Ovary (tissue), 9 donors: ENCODE data around the gene ZNF804B. TPM values are rescaled to one million over a fixed set of nuclear protein-coding genes. Genes with fewer than 3 reads are reported as not detected.

Experiments used
- DNase-seq, 5 donors: peaks; one replicate each; pipeline ENCODE4 v3.0.0-alpha.2; 2019 to 2020
- H3K27ac ChIP-seq, 2 donors: fragments of 200-600 bp; one replicate each; pipeline versions ENCODE4 v1.5.1 to v1.8.0; 2019 to 2022
- H3K27me3 ChIP-seq: fragments of 200-600 bp; one replicate; pipeline ENCODE4 v1.8.0; 2022
- H3K36me3 ChIP-seq: fragments of 200-600 bp; sonication (generic); one replicate; pipeline ENCODE4 v1.5.1; 2019
- H3K4me1 ChIP-seq: one replicate; pipeline ENCODE4 v1.8.1; 2013; ENCODE audit warnings: mild to moderate bottlenecking, moderate library complexity; ENCODE audit not compliant: insufficient read depth
- H3K4me3 ChIP-seq: fragments of 200-600 bp; sonication (generic); one replicate; pipeline ENCODE4 v1.5.1; 2017
- H3K9me3 ChIP-seq, 2 donors: fragments of 200-600 bp in 1 of 2; sonication (generic) in 1 of 2; one replicate each; pipeline versions ENCODE4 v1.5.1 to v1.8.1; 2013 to 2019; ENCODE audit warnings: mild to moderate bottlenecking in 1 of 2, moderate library complexity in 1 of 2
- CTCF ChIP-seq, 3 donors: fragments of 450-650 bp in 2 of 3; fragments of 200-600 bp in 1 of 3; IDR thresholded peaks; one replicate each; pipeline versions ENCODE4 v1.5.1 to v1.8.0; 2016 to 2022; ENCODE audit warnings: antibody characterized with exemption in 3 of 3, mild to moderate bottlenecking in 1 of 3
- EP300 ChIP-seq: sonication (generic); formaldehyde crosslinking; IDR thresholded peaks from one replicate; pipeline ENCODE4 v1.6.1; 2017; ENCODE audit warnings: antibody characterized with exemption
- POLR2A ChIP-seq: fragments of 450-650 bp; IDR thresholded peaks from one replicate; pipeline ENCODE4 v1.6.1; 2017; ENCODE audit warnings: antibody characterized with exemption, mild to moderate bottlenecking, moderate library complexity
- WGBS, 3 donors: extraction: QIAGEN DNeasy Blood & Tissue Kit in 1 of 3; methylation state at CpG; one replicate each; pipeline versions ENCODE4 v1.1.5 to v1.1.7; 2013 to 2017; 5-methylcytosine and 5-hydroxymethylcytosine counted together
- intact Hi-C, 4 donors: fragments of 100-400 bp; cut with DNase I; formaldehyde crosslinking; loops; one replicate each; pipeline versions ENCODE4 v1.11.0 to v1.15.1; 2022 to 2023
- polyA plus RNA-seq, 2 donors: library from polyadenylated mRNA; stranded (reverse); fragments of 200-250 nt in 1 of 2; fragments of 350-450 nt in 1 of 2; fragmentation: Illumina TruSeq in 1 of 2; extraction: RNeasy Lipid Tissue Mini Kit (QIAGEN cat#74804) in 1 of 2; gene quantifications; one replicate each; pipeline ENCODE4 v1.2.3, GENCODE V29; 2013 to 2014
- total RNA-seq, 7 donors: library from RNA; depleted of rRNA in 2 of 7; stranded (reverse); fragments of >200 nt in 2 of 7; fragmentation: NEBNext Ultra II Directional in 3 of 7; extraction: Animal tissue kit (Norgen Biotek cat#: 25700) in 3 of 7; gene quantifications; one replicate each; pipeline versions ENCODE4 v1.1.0 to v1.2.4, GENCODE V29; 2016 to 2023
- donor health status: DM: no; HTN: no; CAD: no; lungs with moderate emphysema.
- donor health status: DM: no; HTN: no; CAD: no.
- donor health status: Bipolar disorder and iron deficiency.
- donor health status: DM: yes; HTN: yes; CAD: no.
- donor health status: DM: no; HTN: no; CAD: no.
- donor health status: DM: yes; HTN: yes; CAD: no.

The ZNF804B gene
- total and polyA plus RNA-seq, 9 donors: 0.08 to 0.28 (median 0.25) TPM; not detected in 6

GRCh38 chr7:89336121-89336520, 576.6 kb downstream of the ZNF804B start:
- intact Hi-C loops: no loop called here
- H3K36me3 ChIP-seq: no peaks in the 10 kb centered on the region
- H3K27ac ChIP-seq: no peak overlapping the region
- H3K4me3 ChIP-seq: no peak overlapping the region
- TF ChIP-seq CTCF (IDR thresholded peaks at IDR 0.05) (no peak), POLR2A (no peak), EP300 (no peak)
- DNase-seq: no peak
- H3K9me3 ChIP-seq: no peaks in the 10 kb centered on the region
- H3K4me1 ChIP-seq: no peaks in the 10 kb centered on the region
- 79 to 83% (median 79%) methylated on average over 5 of the region's 5 CpGs for WGBS, 3 donors
- no peaks in the 10 kb centered on the region for H3K27me3 ChIP-seq

GRCh38 chr7:89339748-89340147, 580.2 kb downstream of the ZNF804B start:
- Histone ChIP-seq H3K9me3 (no peaks in the 10 kb centered on the region), H3K27ac (no peak overlapping the region), H3K36me3 (no peaks in the 10 kb centered on the region), H3K27me3 (no peaks in the 10 kb centered on the region), H3K4me3 (no peak overlapping the region), H3K4me1 (no peaks in the 10 kb centered on the region)
- intact Hi-C loops: no loop called here
- TF ChIP-seq EP300 (no peak), CTCF (IDR thresholded peaks at IDR 0.05) (no peak), POLR2A (no peak)
- no peak for DNase-seq
- 40 to 45% (median 42%) methylated on average over 3 of the region's 3 CpGs for WGBS, 3 donors

GRCh38 chr7:89357121-89357520, 597.6 kb downstream of the ZNF804B start:
- H3K9me3 ChIP-seq: no peaks in the 10 kb centered on the region
- no peaks in the 10 kb centered on the region for H3K4me1 ChIP-seq
- no peak overlapping the region for H3K4me3 ChIP-seq
- H3K27ac ChIP-seq: no peak overlapping the region
- no peak for TF ChIP-seq POLR2A
- TF ChIP-seq EP300: no peak
- no peak for TF ChIP-seq CTCF (IDR thresholded peaks at IDR 0.05)
- no peaks in the 10 kb centered on the region for H3K27me3 ChIP-seq
- intact Hi-C loops: no loop called here
- 36 to 62% (median 55%) methylated on average over 1 of the region's 1 CpG for whole genome bisulfite sequencing, 3 donors
- no peaks in the 10 kb centered on the region for H3K36me3 ChIP-seq
- no peak for DNase-seq

GRCh38 chr7:89377219-89377618, 617.7 kb downstream of the ZNF804B start:
- no peak for TF ChIP-seq POLR2A
- no peak for TF ChIP-seq CTCF (IDR thresholded peaks at IDR 0.05)
- TF ChIP-seq EP300: no peak
- intact Hi-C loops: no loop called here
- WGBS, 3 donors: 94 to 96% (median 95%) methylated on average over 3 of the region's 3 CpGs

More at GRCh38 chr7:89377219-89377618, 617.7 kb downstream of the ZNF804B start:
- H3K27me3 ChIP-seq: no peaks in the 10 kb centered on the region
- DNase-seq: no peak
- no peaks in the 10 kb centered on the region for H3K36me3 ChIP-seq
- H3K4me3 ChIP-seq: no peak overlapping the region
- no peaks in the 10 kb centered on the region for H3K9me3 ChIP-seq
- H3K4me1 ChIP-seq: no peaks in the 10 kb centered on the region
- no peak overlapping the region for H3K27ac ChIP-seq
